Measurements from ENCODE around the gene SALL2.

The SALL2 gene

DNA sequence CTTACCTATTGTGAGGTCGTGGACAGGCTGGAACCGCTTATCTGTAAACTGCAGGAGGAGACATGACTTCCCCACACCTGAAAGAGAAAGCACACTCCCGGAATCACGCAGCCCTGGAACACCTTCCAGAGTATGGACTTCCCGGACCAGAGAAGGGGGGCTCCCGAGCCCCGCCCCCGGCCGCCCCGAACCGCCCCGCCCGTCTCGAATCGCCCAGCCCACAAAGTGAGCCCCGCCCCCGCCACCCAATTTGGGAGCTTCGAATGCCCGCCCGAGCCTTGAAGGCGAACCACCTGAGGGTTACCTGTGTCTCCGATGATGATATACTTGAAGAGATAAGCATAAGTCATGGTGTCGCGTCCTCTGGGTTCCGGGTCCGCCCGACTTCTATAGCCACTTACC is 49.6 kb downstream of the SALL2 start:
- DNase-seq, result no peak

DNA sequence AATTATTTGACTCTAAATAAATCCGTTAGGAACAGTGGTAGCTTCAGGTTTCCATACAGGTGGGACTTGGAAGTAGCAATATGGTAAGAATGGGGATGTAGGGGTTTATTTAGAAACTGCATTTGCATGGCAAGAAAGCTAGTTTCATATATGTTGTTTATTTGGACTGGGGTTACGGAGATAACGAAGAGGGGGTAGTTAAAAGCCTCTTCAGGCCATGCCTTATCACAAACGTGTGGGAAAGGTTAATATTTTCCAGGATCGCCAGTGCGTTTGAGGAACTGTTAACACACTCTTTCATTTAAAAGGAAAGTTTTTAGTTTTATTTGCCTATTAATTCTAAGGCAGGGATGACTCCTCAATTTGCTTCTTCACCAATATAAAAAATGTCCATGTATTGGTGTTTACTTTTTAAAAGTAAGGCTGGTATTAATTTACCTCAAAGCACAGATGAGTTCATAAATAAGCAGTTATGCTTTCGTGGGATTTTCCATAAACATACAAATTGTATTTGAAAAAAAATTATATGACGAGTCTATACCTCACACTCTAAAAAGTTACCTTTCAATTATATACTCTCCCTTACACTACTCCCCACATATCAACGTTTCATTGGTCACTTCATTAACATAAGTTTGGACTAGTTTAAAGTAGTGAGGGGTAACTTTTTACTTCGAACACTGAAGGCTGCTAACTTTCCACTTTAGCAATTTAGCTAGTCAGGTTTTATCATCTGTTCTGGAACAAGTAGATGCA is 50.2 kb downstream of the SALL2 start:
- no peak for DNase-seq

All from activated naive CD4-positive, alpha-beta T cell treated with Interleukin-2 at 50 U/mL for 16 hours (primary cell).